Measurements from ENCODE around the gene STAT6.

Gene STAT6

GRCh38 chr12:57148469-57149244, 37.5 kb upstream of the STAT6 start:
- ChIA-PET CTCF (interaction anchor here (0.6 to 1.4 kb wide), 4 partner anchors 18 to 27 kb away, joined by 3 to 5 read pairs (median 4); no protein-coding TSS in a partner anchor), POLR2A (interaction anchor here (2.0 kb wide), 1 partner anchor 21 kb away, joined by 4 read pairs; the partner anchor contains the start of gene LRP1)
- Histone ChIP-seq H3K9me3 (ENCODE audit: control insufficient read depth, insufficient read depth, low read depth, low read length) (no peaks in the 10 kb centered on the region), H3K4me3 (ENCODE audit: low read depth, low read length) (no peak overlapping the region), H3K36me3 (ENCODE audit: control insufficient read depth in 2 of 2, insufficient read depth in 1 of 2, low read length in 2 of 2) (peaks cover 0 to 87% of the 10 kb centered on the region in 2 experiments; a peak in 1 of 3 replicates), H3K4me1 (ENCODE audit: control insufficient read depth, insufficient read depth, low read length) (no peaks in the 10 kb centered on the region), H3K27ac (ENCODE audit: extremely low read depth, low read depth, low read length) (no peak overlapping the region)
- TF ChIP-seq ZBTB20 (tag by site-specific recombination; IDR thresholded peaks at IDR 0.05) (peak; percentile 80), EGR2 (tag by site-specific recombination; IDR thresholded peaks at IDR 0.05; ENCODE audit: low read depth) (no peak), PRDM1 (tag by site-specific recombination; IDR thresholded peaks at IDR 0.05) (0 out of 2 replicates have a peak, but pooled peaks have one; percentile 10)

GRCh38 chr12:57146961-57147944, 36.1 kb upstream of the STAT6 start, which contains the start of gene LRP1-AS:
LRP1-AS (minus strand) TSS chr12:57147619.
- H3K9me3 ChIP-seq (ENCODE audit: control insufficient read depth, insufficient read depth, low read depth, low read length), result no peaks in the 10 kb centered on the region
- peaks cover 0 to 92% of the 10 kb centered on the region in 2 experiments; a peak in 1 of 3 replicates for H3K36me3 ChIP-seq (ENCODE audit: control insufficient read depth in 2 of 2, insufficient read depth in 1 of 2, low read length in 2 of 2)
- H3K27ac ChIP-seq (ENCODE audit: extremely low read depth, low read depth, low read length), result no peak within 1 kb of the TSS
- CTCF ChIA-PET, result interaction anchor here (0.6 to 2.1 kb wide), 4 partner anchors 22 to 345 kb away, joined by 3 to 7 read pairs (median 4); no protein-coding TSS in a partner anchor
- H3K4me3 ChIP-seq (ENCODE audit: low read depth, low read length), result no peak within 1 kb of the TSS
- no peak for TF ChIP-seq ZNF555 (tag by site-specific recombination; conservative IDR thresholded peaks at IDR 0.05)
- no peak for TF ChIP-seq ZNF140 (tag by site-specific recombination; IDR thresholded peaks at IDR 0.05)
- no peak for TF ChIP-seq ZBTB1 (tag by site-specific recombination; IDR thresholded peaks at IDR 0.05)
- TF ChIP-seq ZIC2 (tag by site-specific recombination; IDR thresholded peaks at IDR 0.05), result peak; percentile 69
- no peak for TF ChIP-seq ZBTB44 (tag by site-specific recombination; IDR thresholded peaks at IDR 0.05)
- TF ChIP-seq PRDM10 (tag by site-specific recombination; IDR thresholded peaks at IDR 0.05), result peak; percentile 84
- peak; percentile 80 for TF ChIP-seq PRDM1 (tag by site-specific recombination; IDR thresholded peaks at IDR 0.05)
- no peaks in the 10 kb centered on the region for H3K4me1 ChIP-seq (ENCODE audit: control insufficient read depth, insufficient read depth, low read length)
- POLR2A ChIA-PET, result interaction anchor here (1.3 to 2.0 kb wide), 3 partner anchors 11 to 19 kb away, joined by 3 to 4 read pairs (median 3); partner anchors contain the start of gene LRP1

GRCh38 chr12:57146092-57146491, 34.9 kb upstream of the STAT6 start:
- CTCF ChIA-PET, result interaction anchor here (1.0 to 2.1 kb wide), 3 partner anchors 21 to 27 kb away, joined by 3 to 7 read pairs (median 4); no protein-coding TSS in a partner anchor
- POLR2A ChIA-PET, result interaction anchor here (1.3 to 1.7 kb wide), 2 partner anchors 13 to 18 kb away, joined by 3 read pairs; no protein-coding TSS in a partner anchor
- peaks cover 0 to 94% of the 10 kb centered on the region in 2 experiments; a peak in 1 of 3 replicates for H3K36me3 ChIP-seq (ENCODE audit: control insufficient read depth in 2 of 2, insufficient read depth in 1 of 2, low read length in 2 of 2)

More at GRCh38 chr12:57146092-57146491, 34.9 kb upstream of the STAT6 start:
- Histone ChIP-seq H3K4me1 (ENCODE audit: control insufficient read depth, insufficient read depth, low read length) (no peaks in the 10 kb centered on the region), H3K4me3 (ENCODE audit: low read depth, low read length) (no peak overlapping the region), H3K27ac (ENCODE audit: extremely low read depth, low read depth, low read length) (no peak overlapping the region), H3K9me3 (ENCODE audit: control insufficient read depth, insufficient read depth, low read depth, low read length) (no peaks in the 10 kb centered on the region)
- peak; percentile 51 for TF ChIP-seq ZNF341 (tag by site-specific recombination; IDR thresholded peaks at IDR 0.05; ENCODE audit: low read depth)
- no peak for TF ChIP-seq ZNF529 (tag by site-specific recombination; IDR thresholded peaks at IDR 0.05; ENCODE audit: insufficient replicate concordance)
